ENCODE data around the gene SLC35F3.

GRCh38 chr1:233993651-233994050, 89.2 kb downstream of the SLC35F3 start:
- TF ChIP-seq CTCF (IDR thresholded peaks at IDR 0.05) (no peak), REST (IDR thresholded peaks at IDR 0.05; ENCODE audit: insufficient read depth in 1 of 2, low read depth in 2 of 2, low read length in 1 of 2) (no peak), POLR2AphosphoS5 (IDR thresholded peaks at IDR 0.05; ENCODE audit: low read depth, low read length) (no peak), SIN3A (IDR thresholded peaks at IDR 0.05; ENCODE audit: borderline replicate concordance, insufficient read depth, low read depth, low read length) (no peak)
